Memory B cell (primary cell): ENCODE data around the gene ULK4.
"Not testable (repeated sequence)": the region's sequence is repeated elsewhere in the genome, so short reads cannot be mapped to it uniquely, and the experiment has no call there.

ENCODE experiments used
- ATAC-seq: fragments of 150-1000 bp; cut with Tn5 transposase; 2 replicates; pipeline ENCODE4 v1.10.0; 2021; ENCODE audit warnings: low read depth, mild to moderate bottlenecking, moderate library complexity
- DNase-seq, 2 donors: peaks; one replicate each; pipeline ENCODE4 v3.0.0; 2022; ENCODE audit warnings: low spot score in 2 of 2
- H3K27ac Mint-ChIP-seq: one replicate; pipeline ENCODE4 v1.8.0; 2022; ENCODE audit warnings: mild to moderate bottlenecking, moderate library complexity, mixed read lengths
- H3K27me3 Mint-ChIP-seq: one replicate; pipeline ENCODE4 v1.8.0; 2022; ENCODE audit warnings: mixed read lengths
- H3K36me3 Mint-ChIP-seq: one replicate; pipeline ENCODE4 v1.8.0; 2022; ENCODE audit warnings: mild to moderate bottlenecking, mixed read lengths
- H3K4me1 Mint-ChIP-seq: one replicate; pipeline ENCODE4 v1.8.0; 2022; ENCODE audit warnings: mixed read lengths
- H3K4me3 Mint-ChIP-seq: one replicate; pipeline ENCODE4 v1.8.0; 2022; ENCODE audit warnings: mild to moderate bottlenecking, moderate library complexity, mixed read lengths
- H3K9me3 Mint-ChIP-seq: one replicate; pipeline ENCODE4 v1.8.0; 2022; ENCODE audit warnings: mixed read lengths

Gene ULK4

DNA sequence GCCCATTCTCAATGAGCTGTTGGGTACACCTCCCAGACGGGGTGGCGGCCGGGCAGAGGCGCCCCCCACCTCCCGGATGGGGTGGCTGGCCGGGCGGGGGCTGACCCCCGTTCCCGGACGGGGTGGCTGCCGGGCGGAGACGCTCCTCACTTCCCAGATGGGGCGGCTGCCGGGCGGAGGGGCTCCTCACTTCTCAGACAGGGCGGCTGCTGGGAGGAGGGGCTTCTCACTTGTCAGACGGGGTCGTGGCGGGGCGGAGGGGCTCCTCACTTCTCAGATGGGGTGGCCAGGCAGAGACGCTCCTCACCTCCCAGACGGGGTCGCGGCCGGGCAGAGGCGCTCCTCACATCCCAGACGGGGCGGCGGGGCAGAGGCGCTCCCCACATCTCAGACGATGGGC lies 21.2 kb upstream of the ULK4 start:
- H3K36me3 Mint-ChIP-seq: not testable (repeated sequence)

DNA sequence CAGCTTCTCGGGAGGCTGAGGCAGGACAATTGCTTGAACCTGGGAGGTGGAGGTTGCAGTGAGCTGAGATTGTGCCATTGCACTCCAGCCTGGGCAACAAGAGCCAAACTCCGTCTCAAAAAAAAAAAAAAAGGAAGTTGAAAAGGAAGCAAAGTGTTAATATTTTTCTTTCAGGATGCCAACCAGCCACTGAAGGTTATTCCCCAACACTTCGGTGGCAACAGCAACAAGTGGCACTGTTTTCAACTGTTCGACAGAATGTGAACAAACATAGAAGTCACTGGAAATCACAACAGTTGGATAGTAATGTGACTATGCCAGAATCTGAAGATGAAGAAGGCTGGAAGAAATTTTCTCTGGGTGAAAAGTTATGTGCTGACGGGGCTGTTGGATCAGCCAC lies 15.5 kb upstream of the ULK4 start:
- H3K27me3 Mint-ChIP-seq, H3K4me3 Mint-ChIP-seq, H3K9me3 Mint-ChIP-seq, H3K27ac Mint-ChIP-seq, DNase-seq, H3K36me3 Mint-ChIP-seq: not testable (repeated sequence)
- peaks cover 11% of the 10 kb centered on the region for H3K4me1 Mint-ChIP-seq
- ATAC-seq: peak; percentile 42

More for the DNA sequence above, 21.2 kb upstream of the ULK4 start:
- not testable (repeated sequence) for ATAC-seq, H3K27ac Mint-ChIP-seq, H3K4me1 Mint-ChIP-seq, H3K9me3 Mint-ChIP-seq, DNase-seq, H3K27me3 Mint-ChIP-seq, H3K4me3 Mint-ChIP-seq

DNA sequence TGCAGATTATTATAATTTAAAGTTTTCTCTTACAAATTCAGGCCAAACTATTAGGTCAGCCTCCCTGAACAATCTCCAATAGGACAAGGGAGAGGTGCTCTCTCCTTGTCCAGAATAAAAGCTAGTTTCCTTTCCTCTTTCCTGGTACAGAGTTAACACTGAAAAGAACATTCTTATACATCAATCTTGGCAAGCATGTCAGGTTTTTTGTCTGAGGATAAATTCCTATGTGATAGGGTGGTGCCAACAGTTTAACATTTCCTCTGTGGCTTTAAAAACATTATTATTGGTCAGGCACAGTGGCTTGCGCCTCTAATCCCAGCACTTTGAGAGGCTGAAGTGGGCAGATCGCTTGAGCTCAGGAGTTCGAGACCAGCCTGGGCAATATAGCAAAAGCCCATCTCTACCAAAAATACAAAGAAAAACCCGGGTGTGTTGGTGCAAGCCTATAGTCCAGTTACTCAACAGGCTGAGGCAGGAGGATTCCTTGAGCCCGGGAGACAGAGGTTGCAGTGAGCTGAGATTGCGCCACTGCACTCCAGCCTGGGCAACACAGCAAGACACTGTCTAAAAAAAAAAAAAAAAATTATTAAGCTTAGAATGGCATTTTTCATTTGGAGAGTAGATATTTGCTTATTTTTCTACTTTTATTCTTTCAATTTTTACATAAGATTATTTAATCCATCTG lies 13.7 kb upstream of the ULK4 start:
- H3K27me3 Mint-ChIP-seq: no peaks in the 10 kb centered on the region
- ATAC-seq: no peak
- H3K36me3 Mint-ChIP-seq: peaks cover 2% of the 10 kb centered on the region
- peaks cover 7% of the 10 kb centered on the region for H3K9me3 Mint-ChIP-seq
- no peak overlapping the region for H3K27ac Mint-ChIP-seq
- H3K4me1 Mint-ChIP-seq: peaks cover 10% of the 10 kb centered on the region
- H3K4me3 Mint-ChIP-seq: no peak overlapping the region
- no peak for DNase-seq

DNA sequence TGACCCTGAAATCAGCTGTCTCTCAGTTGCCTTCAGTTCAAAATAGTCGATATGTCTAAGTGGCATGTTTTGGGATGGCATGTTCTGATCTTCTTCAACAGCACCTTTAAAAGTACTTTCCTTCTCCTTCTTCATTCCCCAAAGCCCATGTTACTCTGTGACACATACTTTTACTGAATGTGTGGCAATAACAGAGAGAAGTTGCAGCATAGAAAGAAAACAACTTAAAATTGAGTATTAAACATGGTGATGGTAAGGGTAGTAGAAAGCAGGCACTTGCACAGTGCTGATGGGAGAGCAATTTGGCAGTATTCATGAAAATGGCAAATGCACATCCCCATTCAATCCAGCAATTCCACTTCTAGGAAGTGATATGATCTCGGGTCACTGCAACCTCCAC lies 12.3 kb upstream of the ULK4 start:
- Mint-ChIP-seq H3K27me3 (no peaks in the 10 kb centered on the region), H3K9me3 (peaks cover 7% of the 10 kb centered on the region), H3K4me1 (peaks cover 10% of the 10 kb centered on the region), H3K36me3 (peaks cover 2% of the 10 kb centered on the region), H3K27ac (no peak overlapping the region), H3K4me3 (no peak overlapping the region)
- no peak for ATAC-seq
- no peak for DNase-seq

DNA sequence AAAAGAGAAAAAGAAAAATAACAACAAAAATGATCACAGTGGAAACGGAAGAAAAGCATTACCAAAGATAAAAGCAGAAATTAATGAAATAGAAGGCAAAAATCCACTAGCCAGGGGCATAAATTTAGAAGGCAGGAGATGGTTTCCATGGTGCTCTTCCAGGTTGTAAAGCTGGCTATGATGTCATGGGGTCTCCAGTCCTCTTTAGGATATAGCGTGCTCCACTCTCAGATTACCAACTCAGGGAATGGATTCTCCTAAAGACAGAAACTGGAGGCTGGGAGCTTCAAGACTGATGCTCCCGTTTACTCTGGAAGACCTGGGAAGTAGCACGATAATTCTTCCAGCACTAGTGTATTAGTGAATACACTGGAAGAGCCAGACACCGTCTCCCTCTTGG lies 10.9 kb upstream of the ULK4 start:
- Mint-ChIP-seq H3K27me3 (no peaks in the 10 kb centered on the region), H3K9me3 (peaks cover 7% of the 10 kb centered on the region)
- ATAC-seq: no peak

DNA sequence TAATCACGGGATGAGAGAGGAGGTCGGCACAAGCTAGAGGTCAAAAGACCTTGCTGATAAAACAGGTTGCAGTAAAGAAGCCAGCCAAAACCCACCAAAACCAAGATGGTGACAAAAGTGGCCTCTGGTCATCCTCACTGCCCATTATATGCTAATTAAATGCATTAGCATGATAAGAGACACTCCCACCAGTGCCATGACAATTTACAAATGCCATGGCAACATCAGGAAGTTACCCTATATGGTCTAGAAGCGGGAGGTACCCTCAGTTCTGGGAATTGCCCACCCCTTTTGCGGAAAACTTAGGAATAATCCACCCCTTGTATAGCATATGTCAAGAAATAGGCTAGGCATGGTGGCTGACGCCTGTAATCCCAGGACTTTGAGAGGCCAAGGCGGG lies 4.3 kb upstream of the ULK4 start:
- H3K4me1 Mint-ChIP-seq: peaks cover under 1% of the 10 kb centered on the region
- no peaks in the 10 kb centered on the region for H3K27me3 Mint-ChIP-seq
- ATAC-seq (no peak), DNase-seq (no peak)
- H3K9me3 Mint-ChIP-seq: no peaks in the 10 kb centered on the region
- H3K36me3 Mint-ChIP-seq: no peaks in the 10 kb centered on the region
- H3K27ac Mint-ChIP-seq: no peak overlapping the region
- no peak overlapping the region for H3K4me3 Mint-ChIP-seq

More for the DNA sequence above, 10.9 kb upstream of the ULK4 start:
- Mint-ChIP-seq H3K4me3 (no peak overlapping the region), H3K36me3 (peaks cover 2% of the 10 kb centered on the region), H3K27ac (no peak overlapping the region), H3K4me1 (peaks cover 6% of the 10 kb centered on the region)
- no peak for DNase-seq

DNA sequence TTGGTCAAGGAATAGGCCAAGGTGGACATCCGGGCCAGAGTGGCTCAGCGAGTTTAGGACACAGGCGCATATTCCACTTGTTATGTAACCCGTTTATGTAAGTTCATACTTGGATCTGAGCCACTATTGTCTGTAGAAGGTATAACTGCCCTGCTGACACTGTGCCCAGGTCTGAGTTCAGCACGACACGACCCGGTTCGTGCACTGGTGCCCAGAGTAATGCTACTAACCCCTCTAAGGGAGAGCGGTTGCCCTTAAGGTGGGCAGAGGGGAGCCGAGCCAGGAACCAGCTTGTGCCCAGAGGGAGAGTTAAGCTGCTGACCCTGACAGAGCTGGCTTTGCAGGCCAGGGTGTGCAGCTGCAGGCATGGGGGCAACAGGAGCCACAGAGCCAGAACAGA lies 1.9 kb upstream of the ULK4 start:
- Mint-ChIP-seq H3K4me1 (peaks cover 8% of the 10 kb centered on the region), H3K27me3 (no peaks in the 10 kb centered on the region), H3K27ac (no peak overlapping the region), H3K36me3 (no peaks in the 10 kb centered on the region), H3K4me3 (no peak overlapping the region), H3K9me3 (no peaks in the 10 kb centered on the region)
- DNase-seq: no peak
- no peak for ATAC-seq

DNA sequence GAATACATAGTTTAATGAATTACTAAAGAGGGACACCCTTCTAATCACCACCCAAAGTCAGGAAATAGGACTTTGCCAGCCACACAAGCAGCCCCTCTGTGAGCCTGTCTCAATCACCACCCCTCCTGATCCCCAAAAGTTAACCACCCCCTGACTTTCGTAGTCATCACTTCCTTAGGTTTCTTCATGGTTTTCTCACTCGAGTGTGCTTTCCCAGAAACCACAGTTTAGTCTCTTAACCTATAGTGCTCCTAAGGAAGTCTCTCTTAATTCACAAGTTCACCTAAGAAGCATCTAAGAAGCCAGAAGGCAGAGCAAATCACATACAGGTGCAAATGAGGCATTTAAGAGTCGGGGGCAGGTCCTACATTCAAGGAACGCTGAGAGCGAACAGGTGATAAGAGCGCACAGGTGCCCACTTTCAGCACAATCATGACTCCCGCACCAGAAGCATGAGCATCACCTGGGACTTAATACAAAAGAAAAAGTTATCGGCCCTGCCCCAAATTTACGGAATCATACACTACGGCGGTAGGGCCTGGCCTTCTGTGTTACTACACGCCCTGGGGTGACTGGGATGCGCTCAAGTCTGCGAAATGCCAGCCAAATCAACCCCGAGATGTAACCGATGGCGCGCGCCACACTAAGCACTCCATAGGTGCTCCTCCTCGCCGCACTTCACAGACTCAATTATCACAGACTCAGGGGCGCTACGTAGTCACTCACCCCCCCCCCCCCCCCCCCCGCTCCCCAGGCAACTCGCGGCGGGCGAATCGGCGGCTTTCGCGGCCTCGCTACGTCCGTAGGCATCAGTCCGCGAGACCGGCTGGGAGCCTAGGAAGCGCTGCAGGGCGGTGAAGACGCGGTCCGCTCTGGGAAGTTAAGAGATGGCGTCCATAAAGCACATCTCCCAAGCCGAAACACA lies 815 bp downstream of the ULK4 start:
- no peaks in the 10 kb centered on the region for H3K36me3 Mint-ChIP-seq
- ATAC-seq: peak; percentile 41
- peaks cover 8% of the 10 kb centered on the region for H3K4me1 Mint-ChIP-seq
- peak overlapping the region; percentile 97 for H3K27ac Mint-ChIP-seq
- DNase-seq: peak; percentile 50 to 58
- H3K4me3 Mint-ChIP-seq: peak overlapping the region; percentile 95
- no peaks in the 10 kb centered on the region for H3K9me3 Mint-ChIP-seq
- H3K27me3 Mint-ChIP-seq: no peaks in the 10 kb centered on the region

DNA sequence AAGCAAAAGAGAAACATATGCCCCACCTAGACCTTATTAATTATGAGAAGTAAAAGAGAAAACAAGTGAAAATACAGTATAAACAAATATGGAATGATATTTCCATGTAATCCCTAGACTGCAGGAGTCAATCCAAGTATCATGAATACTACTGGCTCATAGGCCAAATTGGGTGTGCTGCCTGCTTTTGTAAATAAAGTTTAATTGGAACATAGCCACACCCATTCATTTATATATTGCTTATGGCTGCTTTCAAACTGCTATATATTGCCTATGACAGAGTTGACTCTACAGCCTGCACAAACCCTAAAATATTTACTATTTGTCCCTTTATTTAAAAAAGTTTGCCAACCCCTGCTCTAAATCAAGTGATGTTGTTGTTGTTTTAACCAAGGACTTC lies 5.3 kb downstream of the ULK4 start:
- Mint-ChIP-seq H3K36me3 (peaks cover 9% of the 10 kb centered on the region), H3K4me3 (no peak overlapping the region), H3K27me3 (no peaks in the 10 kb centered on the region), H3K27ac (no peak overlapping the region), H3K4me1 (peaks cover 13% of the 10 kb centered on the region), H3K9me3 (no peaks in the 10 kb centered on the region)
- DNase-seq (no peak), ATAC-seq (no peak)

DNA sequence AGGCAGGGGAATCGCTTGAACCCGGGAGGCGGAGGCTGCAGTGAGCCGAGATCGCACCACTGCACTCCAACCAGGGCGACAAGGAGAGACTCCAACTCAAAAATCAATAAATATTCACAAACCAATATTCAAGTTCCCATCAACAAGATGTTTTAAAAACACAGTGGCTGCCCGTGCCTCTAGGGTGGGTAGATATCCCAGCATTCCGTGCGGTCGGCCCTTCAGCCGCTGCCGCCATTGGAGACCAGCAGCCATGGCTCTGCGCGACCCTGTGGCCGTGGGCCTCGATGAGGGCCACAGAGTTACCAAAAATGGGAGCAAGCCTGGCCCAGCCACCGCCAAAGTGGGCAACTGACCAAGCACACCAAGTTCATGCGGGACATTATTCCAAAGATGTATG lies 6.7 kb downstream of the ULK4 start:
- Mint-ChIP-seq H3K27ac (no peak overlapping the region), H3K4me1 (peaks cover 6% of the 10 kb centered on the region), H3K36me3 (peaks cover 9% of the 10 kb centered on the region), H3K9me3 (no peaks in the 10 kb centered on the region), H3K4me3 (no peak overlapping the region), H3K27me3 (no peaks in the 10 kb centered on the region)
- no peak for ATAC-seq
- no peak for DNase-seq

DNA sequence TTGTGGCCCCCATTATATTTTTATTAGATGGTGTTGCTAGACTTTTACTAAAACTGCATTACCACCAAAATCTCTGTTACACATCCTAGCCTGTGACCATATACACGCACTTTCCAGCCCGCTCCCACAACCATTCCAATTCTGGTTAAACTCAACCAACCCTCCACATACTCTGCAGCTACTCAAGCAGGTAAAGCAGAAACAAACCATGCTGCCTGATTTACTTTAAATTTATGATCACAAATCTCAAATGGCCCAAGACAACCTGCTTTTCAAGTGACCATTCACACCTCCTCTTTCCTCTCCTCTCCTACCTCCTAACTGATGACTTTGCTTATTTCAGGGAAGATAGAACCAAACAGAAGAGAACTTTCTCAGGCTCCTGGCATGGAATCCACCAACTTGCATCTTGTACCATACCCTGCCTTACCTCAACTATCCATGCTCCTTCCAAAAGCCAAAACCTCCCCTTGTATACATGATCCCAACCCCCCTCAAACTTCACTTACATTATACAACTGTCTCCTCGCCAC lies 18.5 kb downstream of the ULK4 start:
- DNase-seq (no peak), ATAC-seq (no peak)
- no peaks in the 10 kb centered on the region for H3K9me3 Mint-ChIP-seq
- no peaks in the 10 kb centered on the region for H3K27me3 Mint-ChIP-seq
- no peak overlapping the region for H3K27ac Mint-ChIP-seq
- H3K4me3 Mint-ChIP-seq: no peak overlapping the region
- H3K4me1 Mint-ChIP-seq: peaks cover 9% of the 10 kb centered on the region
- peaks cover 27% of the 10 kb centered on the region for H3K36me3 Mint-ChIP-seq

DNA sequence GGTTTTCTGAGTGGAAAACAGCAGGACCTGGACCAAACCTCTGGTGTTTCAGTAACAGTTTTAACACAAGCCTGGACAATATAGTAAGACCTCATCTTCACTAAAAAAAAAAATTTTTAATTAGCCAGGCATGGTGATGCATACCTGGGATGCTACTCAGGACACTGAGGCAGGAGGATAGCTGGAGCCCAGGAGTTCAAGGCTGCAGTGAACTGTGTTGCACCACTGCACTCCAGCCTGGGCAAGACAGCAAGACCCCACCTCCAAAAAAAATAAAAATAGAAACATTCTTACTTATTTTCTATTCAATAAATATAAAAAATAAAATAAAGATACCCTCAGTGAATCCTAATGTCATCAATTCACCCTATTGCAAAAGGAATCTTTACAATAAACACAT lies 21.5 kb downstream of the ULK4 start:
- Mint-ChIP-seq H3K4me1 (peaks cover 9% of the 10 kb centered on the region), H3K27ac (no peak overlapping the region), H3K36me3 (peaks cover 24% of the 10 kb centered on the region), H3K4me3 (no peak overlapping the region), H3K27me3 (no peaks in the 10 kb centered on the region), H3K9me3 (peaks cover 2% of the 10 kb centered on the region)
- ATAC-seq (no peak), DNase-seq (no peak)

DNA sequence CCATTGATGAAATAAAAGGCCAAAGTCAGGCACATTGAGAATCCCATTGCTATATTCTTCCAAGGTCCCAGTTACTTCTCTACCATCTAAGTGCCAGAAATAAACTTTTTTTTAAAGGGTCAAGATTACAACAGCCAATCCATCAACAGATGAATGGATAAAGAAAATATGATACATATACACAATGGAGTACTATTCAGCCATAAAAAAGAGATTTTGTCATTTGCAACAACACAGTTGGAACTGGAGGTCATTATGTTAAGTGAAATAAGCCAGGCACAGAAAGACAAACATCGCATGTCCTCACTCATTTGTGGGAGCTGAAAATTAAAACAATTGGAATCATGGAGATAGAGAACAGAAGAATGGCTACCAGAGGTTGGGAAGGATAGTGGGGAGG lies 25.5 kb downstream of the ULK4 start:
- DNase-seq: no peak
- Mint-ChIP-seq H3K4me1 (no peaks in the 10 kb centered on the region), H3K4me3 (no peak overlapping the region), H3K27ac (no peak overlapping the region), H3K9me3 (peaks cover 2% of the 10 kb centered on the region), H3K36me3 (peaks cover 20% of the 10 kb centered on the region), H3K27me3 (no peaks in the 10 kb centered on the region)
- no peak for ATAC-seq

DNA sequence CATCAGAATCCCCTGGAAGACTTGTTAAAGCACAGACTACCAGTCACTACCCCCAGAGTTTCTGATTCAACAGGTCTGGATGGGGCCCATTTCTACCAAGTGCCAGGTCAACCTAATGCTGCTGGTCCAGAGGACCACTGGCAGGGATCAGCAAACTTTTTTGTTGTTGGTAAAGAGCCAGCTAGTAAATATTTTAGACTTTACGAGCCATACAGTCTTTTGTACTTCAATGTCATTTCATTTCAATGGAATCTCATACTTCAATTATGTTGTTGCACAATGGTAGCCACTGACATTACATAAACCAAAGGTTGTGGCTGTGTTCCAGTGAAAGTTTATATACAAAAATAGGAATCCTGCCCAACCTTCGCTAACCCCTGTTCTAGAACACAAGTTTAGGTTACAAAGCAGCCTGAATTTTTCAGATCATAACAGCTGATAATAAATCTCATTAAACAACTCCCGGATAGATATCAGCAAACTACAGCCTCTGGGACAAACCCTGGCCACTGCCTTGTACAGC lies 28.7 kb downstream of the ULK4 start:
- Mint-ChIP-seq H3K36me3 (peaks cover 40% of the 10 kb centered on the region), H3K4me1 (peaks cover 8% of the 10 kb centered on the region), H3K4me3 (no peak overlapping the region), H3K27me3 (no peaks in the 10 kb centered on the region), H3K27ac (no peak overlapping the region), H3K9me3 (peaks cover 4% of the 10 kb centered on the region)
- ATAC-seq: no peak
- DNase-seq: no peak
